ENCODE data around the gene LVRN.

Gene LVRN

DNA sequence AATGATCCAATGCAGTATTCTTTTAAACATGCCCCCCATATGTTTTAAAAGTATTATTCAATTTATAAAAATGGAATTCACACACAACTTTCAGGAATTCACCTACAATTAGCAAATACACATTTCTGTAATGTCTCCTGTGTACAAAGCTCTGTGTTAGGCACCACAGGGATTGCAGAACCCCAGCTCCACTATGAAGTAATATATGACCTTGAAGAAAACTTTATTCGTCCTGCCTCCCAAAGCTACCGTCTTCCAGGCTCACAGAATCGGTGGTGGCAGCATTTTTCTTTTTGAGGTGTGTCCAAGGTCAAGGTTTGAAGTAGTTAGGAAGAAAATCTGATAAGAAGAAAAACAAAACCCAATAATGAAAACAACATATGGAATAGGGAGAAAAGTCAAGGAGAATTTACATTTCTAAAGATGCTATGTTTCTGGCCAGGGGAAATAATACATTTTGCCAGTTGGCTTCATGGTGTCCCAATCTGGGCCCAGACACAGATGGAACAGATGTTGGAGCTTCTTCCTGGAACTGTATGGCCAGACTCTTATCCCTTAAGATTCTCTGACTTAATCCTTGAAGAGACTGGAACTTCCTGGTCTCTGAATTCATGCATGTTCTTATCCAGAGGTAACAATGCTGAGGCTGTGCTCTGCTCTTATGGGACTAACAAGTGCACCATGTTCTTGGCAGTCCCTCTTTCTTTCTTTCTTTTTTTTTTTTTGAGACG, 22.0 kb upstream of the LVRN start:
- no peak overlapping the region for H2BK5ac ChIP-seq (ENCODE audit: low read length)
- H3K4ac ChIP-seq (ENCODE audit: low read depth, low read length): no peak overlapping the region
- H2BK120ac ChIP-seq (ENCODE audit: low read depth, low read length): no peak overlapping the region
- H3K79me1 ChIP-seq (ENCODE audit: low read length): no peaks in the 10 kb centered on the region
- H3K56ac ChIP-seq (ENCODE audit: low read length): no peak overlapping the region
- no peaks in the 10 kb centered on the region for H3K27me3 ChIP-seq (ENCODE audit: insufficient read depth, low read length, poor library complexity)
- no peak for DNase-seq
- no peaks in the 10 kb centered on the region for H3K79me2 ChIP-seq (ENCODE audit: control insufficient read depth, insufficient read depth, low read length)
- no peak overlapping the region for H3K4me3 ChIP-seq (ENCODE audit: low read length)
- no CpG with 5 or more reads among the region's 4 CpGs for WGBS (ENCODE audit: extremely low coverage, insufficient coverage, low lambda C conversion rate)
- no peak overlapping the region for H3K18ac ChIP-seq (ENCODE audit: low read length)
- H4K8ac ChIP-seq (ENCODE audit: low read depth, low read length): no peak overlapping the region
- H2BK15ac ChIP-seq (replicated peaks; ENCODE audit: low read depth): no peak overlapping the region
- no peaks in the 10 kb centered on the region for H3K4me1 ChIP-seq (ENCODE audit: control insufficient read depth, low read depth, low read length)
- H3K9ac ChIP-seq (ENCODE audit: low read length): no peak overlapping the region
- H3K27ac ChIP-seq (ENCODE audit: low read depth, low read length): no peak overlapping the region
- H4K5ac ChIP-seq (ENCODE audit: low read length): no peak overlapping the region
- no peaks in the 10 kb centered on the region for H3K36me3 ChIP-seq (ENCODE audit: control insufficient read depth, insufficient read depth, low read length)
- no peak overlapping the region for H3K4me2 ChIP-seq (ENCODE audit: low read length)
- H2AK5ac ChIP-seq (ENCODE audit: low read length): no peak overlapping the region
- no peak overlapping the region for H3K23ac ChIP-seq (ENCODE audit: low read length)

DNA sequence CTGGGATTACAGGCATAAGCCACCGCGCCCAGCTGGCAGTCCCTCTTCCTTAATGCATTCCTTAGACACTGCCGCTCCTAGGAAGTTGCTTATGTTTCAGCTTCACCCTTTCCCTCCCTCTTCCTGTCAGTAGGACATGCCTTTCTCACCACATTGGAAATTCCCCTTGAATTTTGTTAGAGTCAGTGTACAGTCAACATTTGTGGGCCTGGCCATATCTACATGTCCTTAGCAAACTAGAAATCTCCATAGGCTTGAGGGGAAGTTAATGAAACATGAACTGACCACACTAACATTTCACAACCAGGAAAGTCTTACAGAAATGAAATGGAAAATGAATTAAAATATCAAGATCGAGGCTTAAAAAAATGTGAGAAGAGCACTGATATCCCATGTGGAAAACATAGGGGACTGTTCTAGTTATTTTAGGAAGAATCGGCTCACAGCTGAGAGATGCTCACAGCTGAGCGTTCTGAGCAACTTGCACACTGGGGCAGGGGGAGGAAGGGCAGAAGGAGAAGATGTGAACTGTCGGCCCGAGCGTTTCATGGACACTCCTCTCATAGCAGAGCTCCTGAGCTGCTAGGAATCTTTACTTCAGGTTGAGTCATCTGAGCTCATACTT, 21.1 kb upstream of the LVRN start:
- no peak overlapping the region for H3K27ac ChIP-seq (ENCODE audit: low read depth, low read length)
- no peak overlapping the region for H3K18ac ChIP-seq (ENCODE audit: low read length)
- H4K8ac ChIP-seq (ENCODE audit: low read depth, low read length): no peak overlapping the region
- no peak overlapping the region for H2BK120ac ChIP-seq (ENCODE audit: low read depth, low read length)
- no peak overlapping the region for H2AK5ac ChIP-seq (ENCODE audit: low read length)
- H3K27me3 ChIP-seq (ENCODE audit: insufficient read depth, low read length, poor library complexity): no peaks in the 10 kb centered on the region
- H3K4me1 ChIP-seq (ENCODE audit: control insufficient read depth, low read depth, low read length): no peaks in the 10 kb centered on the region
- no peak overlapping the region for H3K23ac ChIP-seq (ENCODE audit: low read length)
- no peak overlapping the region for H3K56ac ChIP-seq (ENCODE audit: low read length)
- no peak overlapping the region for H2BK5ac ChIP-seq (ENCODE audit: low read length)
- no peak overlapping the region for H3K4ac ChIP-seq (ENCODE audit: low read depth, low read length)
- no peaks in the 10 kb centered on the region for H3K79me1 ChIP-seq (ENCODE audit: low read length)
- H2BK15ac ChIP-seq (replicated peaks; ENCODE audit: low read depth): no peak overlapping the region
- H3K9ac ChIP-seq (ENCODE audit: low read length): no peak overlapping the region
- no peak for DNase-seq
- no peaks in the 10 kb centered on the region for H3K36me3 ChIP-seq (ENCODE audit: control insufficient read depth, insufficient read depth, low read length)
- WGBS (ENCODE audit: extremely low coverage, insufficient coverage, low lambda C conversion rate): no CpG with 5 or more reads among the region's 9 CpGs
- no peak overlapping the region for H3K4me3 ChIP-seq (ENCODE audit: low read length)
- no peak overlapping the region for H4K5ac ChIP-seq (ENCODE audit: low read length)
- H3K79me2 ChIP-seq (ENCODE audit: control insufficient read depth, insufficient read depth, low read length): no peaks in the 10 kb centered on the region
- no peak overlapping the region for H3K4me2 ChIP-seq (ENCODE audit: low read length)

DNA sequence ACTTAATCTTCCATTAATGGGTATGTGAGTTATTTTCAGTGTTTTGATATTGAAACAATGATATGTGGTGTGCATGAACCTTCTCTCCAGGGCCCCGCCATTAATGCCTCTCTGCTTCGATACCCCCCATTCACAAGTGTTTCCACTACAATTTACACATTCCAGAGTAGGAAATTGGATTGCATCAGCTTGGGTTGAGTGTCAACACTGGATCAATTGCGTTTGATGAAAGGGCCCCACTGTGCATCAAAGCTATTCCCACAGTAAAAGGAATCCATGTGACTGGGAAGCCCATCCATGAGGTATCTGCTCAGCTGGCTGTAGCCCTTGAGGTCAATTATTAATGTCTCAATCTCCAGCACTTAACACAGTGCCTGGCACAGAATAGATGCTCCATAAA, 17.8 kb upstream of the LVRN start:
- H2BK5ac ChIP-seq (ENCODE audit: low read length): no peak overlapping the region
- H3K36me3 ChIP-seq (ENCODE audit: control insufficient read depth, insufficient read depth, low read length): no peaks in the 10 kb centered on the region
- H3K18ac ChIP-seq (ENCODE audit: low read length): no peak overlapping the region
- H2AK5ac ChIP-seq (ENCODE audit: low read length): no peak overlapping the region
- H3K79me1 ChIP-seq (ENCODE audit: low read length): no peaks in the 10 kb centered on the region
- WGBS (ENCODE audit: extremely low coverage, insufficient coverage, low lambda C conversion rate): no CpG with 5 or more reads among the region's 3 CpGs
- H3K27ac ChIP-seq (ENCODE audit: low read depth, low read length): no peak overlapping the region
- H2BK15ac ChIP-seq (replicated peaks; ENCODE audit: low read depth): no peak overlapping the region
- H3K4me2 ChIP-seq (ENCODE audit: low read length): no peak overlapping the region
- no peak overlapping the region for H4K5ac ChIP-seq (ENCODE audit: low read length)
- H3K23ac ChIP-seq (ENCODE audit: low read length): no peak overlapping the region
- H2BK120ac ChIP-seq (ENCODE audit: low read depth, low read length): no peak overlapping the region
- DNase-seq: no peak
- H3K4me1 ChIP-seq (ENCODE audit: control insufficient read depth, low read depth, low read length): no peaks in the 10 kb centered on the region
- H3K4ac ChIP-seq (ENCODE audit: low read depth, low read length): no peak overlapping the region
- no peaks in the 10 kb centered on the region for H3K27me3 ChIP-seq (ENCODE audit: insufficient read depth, low read length, poor library complexity)
- H3K4me3 ChIP-seq (ENCODE audit: low read length): no peak overlapping the region
- no peak overlapping the region for H3K9ac ChIP-seq (ENCODE audit: low read length)
- H3K79me2 ChIP-seq (ENCODE audit: control insufficient read depth, insufficient read depth, low read length): no peaks in the 10 kb centered on the region
- H4K8ac ChIP-seq (ENCODE audit: low read depth, low read length): no peak overlapping the region
- no peak overlapping the region for H3K56ac ChIP-seq (ENCODE audit: low read length)

DNA sequence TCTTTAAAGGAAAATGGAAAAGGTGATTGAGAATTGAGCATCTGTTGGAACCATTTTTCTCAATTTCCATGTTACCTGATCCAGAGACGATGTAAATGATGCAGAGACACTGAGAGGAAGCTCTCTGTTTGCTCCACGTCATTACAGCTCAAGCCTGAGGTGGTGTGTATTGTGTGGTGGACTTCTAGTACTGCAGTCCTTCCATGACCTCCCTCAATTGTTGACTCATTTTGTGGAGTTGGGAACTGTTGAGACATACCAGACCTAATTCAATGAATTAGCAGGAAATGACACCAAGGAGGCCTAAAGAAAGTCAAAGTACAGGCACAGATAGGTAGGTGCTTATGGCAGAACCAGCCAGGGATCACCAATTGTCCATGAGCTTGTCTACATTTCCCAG, 15.6 kb upstream of the LVRN start:
- Histone ChIP-seq H3K27me3 (ENCODE audit: insufficient read depth, low read length, poor library complexity) (no peaks in the 10 kb centered on the region), H3K36me3 (ENCODE audit: control insufficient read depth, insufficient read depth, low read length) (no peaks in the 10 kb centered on the region), H2AK5ac (ENCODE audit: low read length) (no peak overlapping the region), H4K8ac (ENCODE audit: low read depth, low read length) (no peak overlapping the region), H3K18ac (ENCODE audit: low read length) (no peak overlapping the region), H3K4me1 (ENCODE audit: control insufficient read depth, low read depth, low read length) (no peaks in the 10 kb centered on the region), H3K9ac (ENCODE audit: low read length) (no peak overlapping the region), H3K23ac (ENCODE audit: low read length) (no peak overlapping the region), H2BK5ac (ENCODE audit: low read length) (no peak overlapping the region), H3K79me1 (ENCODE audit: low read length) (no peaks in the 10 kb centered on the region), H3K4me3 (ENCODE audit: low read length) (no peak overlapping the region), H3K4me2 (ENCODE audit: low read length) (no peak overlapping the region), H3K4ac (ENCODE audit: low read depth, low read length) (no peak overlapping the region), H3K27ac (ENCODE audit: low read depth, low read length) (no peak overlapping the region), H2BK15ac (replicated peaks; ENCODE audit: low read depth) (no peak overlapping the region), H4K5ac (ENCODE audit: low read length) (no peak overlapping the region), H2BK120ac (ENCODE audit: low read depth, low read length) (no peak overlapping the region), H3K56ac (ENCODE audit: low read length) (no peak overlapping the region), H3K79me2 (ENCODE audit: control insufficient read depth, insufficient read depth, low read length) (no peaks in the 10 kb centered on the region)
- no CpG with 5 or more reads among the region's 2 CpGs for WGBS (ENCODE audit: extremely low coverage, insufficient coverage, low lambda C conversion rate)
- no peak for DNase-seq

DNA sequence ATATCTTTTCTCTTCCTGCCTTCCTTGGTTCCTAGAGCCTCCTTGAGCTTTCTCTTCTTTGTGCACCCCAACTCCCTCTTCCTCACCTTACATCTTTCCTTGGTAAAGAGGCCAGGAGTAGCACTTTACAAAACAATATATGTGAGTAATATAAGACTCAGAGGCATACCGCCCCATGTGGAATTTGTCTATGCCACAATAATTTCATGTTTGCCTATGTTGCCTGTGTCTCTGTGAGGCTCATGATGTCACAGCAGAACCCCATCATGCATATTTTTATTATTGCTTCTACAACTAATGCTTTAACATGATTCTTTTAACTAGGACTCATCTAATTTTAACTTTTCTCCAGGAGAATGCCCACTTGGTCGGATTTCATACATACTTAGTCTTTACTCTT, 15.0 kb upstream of the LVRN start:
- Histone ChIP-seq H3K27ac (ENCODE audit: low read depth, low read length) (no peak overlapping the region), H2BK15ac (replicated peaks; ENCODE audit: low read depth) (no peak overlapping the region), H2BK120ac (ENCODE audit: low read depth, low read length) (no peak overlapping the region), H3K79me1 (ENCODE audit: low read length) (no peaks in the 10 kb centered on the region), H4K5ac (ENCODE audit: low read length) (no peak overlapping the region), H3K4ac (ENCODE audit: low read depth, low read length) (no peak overlapping the region), H3K9ac (ENCODE audit: low read length) (no peak overlapping the region), H3K4me1 (ENCODE audit: control insufficient read depth, low read depth, low read length) (no peaks in the 10 kb centered on the region), H3K79me2 (ENCODE audit: control insufficient read depth, insufficient read depth, low read length) (no peaks in the 10 kb centered on the region), H2BK5ac (ENCODE audit: low read length) (no peak overlapping the region), H4K8ac (ENCODE audit: low read depth, low read length) (no peak overlapping the region), H3K36me3 (ENCODE audit: control insufficient read depth, insufficient read depth, low read length) (no peaks in the 10 kb centered on the region), H2AK5ac (ENCODE audit: low read length) (no peak overlapping the region), H3K56ac (ENCODE audit: low read length) (no peak overlapping the region), H3K4me3 (ENCODE audit: low read length) (no peak overlapping the region), H3K18ac (ENCODE audit: low read length) (no peak overlapping the region), H3K27me3 (ENCODE audit: insufficient read depth, low read length, poor library complexity) (no peaks in the 10 kb centered on the region), H3K23ac (ENCODE audit: low read length) (no peak overlapping the region), H3K4me2 (ENCODE audit: low read length) (no peak overlapping the region)
- no peak for DNase-seq
- no CpG with 5 or more reads among the region's 2 CpGs for WGBS (ENCODE audit: extremely low coverage, insufficient coverage, low lambda C conversion rate)

DNA sequence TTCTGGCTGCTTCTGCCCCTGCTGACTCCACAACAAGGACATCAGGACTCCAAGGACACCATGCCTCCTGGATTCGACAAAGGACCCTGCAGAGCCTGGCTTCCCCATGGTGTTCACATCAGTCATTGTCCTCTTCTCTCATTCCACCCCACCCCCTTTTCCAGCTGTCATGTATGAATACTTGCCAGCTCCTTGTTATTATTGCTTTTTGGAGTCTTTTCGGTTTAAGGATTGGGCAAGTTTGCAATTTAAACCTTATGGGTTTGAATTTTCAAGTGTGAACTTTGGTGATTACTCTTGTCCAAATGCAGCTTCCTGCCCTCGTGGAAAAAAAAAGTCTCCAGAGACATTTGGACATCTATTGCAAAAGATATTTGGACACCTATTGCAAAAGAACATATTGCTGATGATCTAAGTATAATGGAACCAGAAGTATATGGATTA, 14.2 kb upstream of the LVRN start:
- no peaks in the 10 kb centered on the region for H3K27me3 ChIP-seq (ENCODE audit: insufficient read depth, low read length, poor library complexity)
- H3K18ac ChIP-seq (ENCODE audit: low read length): no peak overlapping the region
- no peak overlapping the region for H3K4me2 ChIP-seq (ENCODE audit: low read length)

More for the DNA sequence above, 14.2 kb upstream of the LVRN start:
- Histone ChIP-seq H2AK5ac (ENCODE audit: low read length) (no peak overlapping the region), H4K5ac (ENCODE audit: low read length) (no peak overlapping the region), H2BK5ac (ENCODE audit: low read length) (no peak overlapping the region), H3K4ac (ENCODE audit: low read depth, low read length) (no peak overlapping the region), H3K23ac (ENCODE audit: low read length) (no peak overlapping the region), H3K79me1 (ENCODE audit: low read length) (no peaks in the 10 kb centered on the region), H3K56ac (ENCODE audit: low read length) (no peak overlapping the region), H2BK15ac (replicated peaks; ENCODE audit: low read depth) (no peak overlapping the region), H3K27ac (ENCODE audit: low read depth, low read length) (no peak overlapping the region), H4K8ac (ENCODE audit: low read depth, low read length) (no peak overlapping the region), H3K36me3 (ENCODE audit: control insufficient read depth, insufficient read depth, low read length) (no peaks in the 10 kb centered on the region), H3K4me3 (ENCODE audit: low read length) (no peak overlapping the region), H2BK120ac (ENCODE audit: low read depth, low read length) (no peak overlapping the region), H3K9ac (ENCODE audit: low read length) (no peak overlapping the region), H3K4me1 (ENCODE audit: control insufficient read depth, low read depth, low read length) (no peaks in the 10 kb centered on the region), H3K79me2 (ENCODE audit: control insufficient read depth, insufficient read depth, low read length) (no peaks in the 10 kb centered on the region)
- no peak for DNase-seq
- WGBS (ENCODE audit: extremely low coverage, insufficient coverage, low lambda C conversion rate): no CpG with 5 or more reads among the region's 3 CpGs
